Heart left ventricle (tissue), 13 donors: ENCODE measurements around the gene SKIC8.

Experiments used
- POLR2A ChIP-seq, 2 donors: fragments of 450-650 bp; IDR thresholded peaks; one replicate each; pipeline ENCODE4 v1.6.1; 2017; ENCODE audit warnings: antibody characterized with exemption in 2 of 2, mild to moderate bottlenecking in 2 of 2, moderate library complexity in 2 of 2
- TF ChIP-seq, protein P1 (sequence below), 12 donors: fragments of 200-600 bp; sonication (generic) in 4 of 12; IDR thresholded peaks; one replicate each; pipeline versions ENCODE4 v1.5.0 to v1.8.0; 2018 to 2022; ENCODE audit warnings: antibody characterized with exemption in 12 of 12, mild to moderate bottlenecking in 5 of 12
- donor health status: ischemic (EF 13 %, LVEDD 7.1; RV severe dilation, severe dysfunction).
- donor health status: DM: no; HTN: yes; CAD: no.
- donor health status: DM: no; HTN: no; CAD: no.
- donor health status: ischemic (EF 25% LVEDD 6.9; RV normal size, moderate dysfunction).
- donor health status: ischemic (EF 25% LVEDD 5.7; RV mildly dilated, moderate dysfunction).
- donor health status: ischemic (EF 35%, LVEDD 5.7; RV mildly dilated, moderate dysfunction).
- donor health status: nonischemic (EF 11% LVEDD 7.7; RV severe dilation, severe dysfunction).
- donor health status: DM: yes; HTN: yes; CAD: no.
- donor health status: PGD.
- donor health status: ischemic (EF 29% LVEDD 5.4; RV normal size, mild dysfunction).
- donor health status: nonischemic (EF 23%, LVEDD 6.1; RV moderate dilation, normal function).

DNA sequence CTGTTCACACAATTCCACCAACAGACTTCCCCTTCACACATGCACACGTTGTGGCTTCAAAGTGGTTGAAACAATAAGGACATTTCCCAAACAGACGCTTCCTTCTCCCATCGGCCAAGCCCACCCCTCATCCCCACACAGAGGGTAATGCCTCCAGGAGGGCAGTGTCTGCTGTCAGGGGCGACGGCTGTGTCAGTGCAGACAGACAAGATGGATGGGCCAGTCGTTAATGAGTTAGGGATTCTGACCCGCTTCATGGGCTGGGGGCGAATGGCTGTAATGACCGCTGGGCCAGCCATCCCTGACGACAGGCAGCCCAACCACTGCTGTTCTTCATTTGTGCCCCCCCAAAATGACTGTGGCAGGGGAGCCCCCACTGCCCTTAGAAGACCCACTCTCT, 20.2 kb upstream of the SKIC8 start:
- TF ChIP-seq, protein P1, sequence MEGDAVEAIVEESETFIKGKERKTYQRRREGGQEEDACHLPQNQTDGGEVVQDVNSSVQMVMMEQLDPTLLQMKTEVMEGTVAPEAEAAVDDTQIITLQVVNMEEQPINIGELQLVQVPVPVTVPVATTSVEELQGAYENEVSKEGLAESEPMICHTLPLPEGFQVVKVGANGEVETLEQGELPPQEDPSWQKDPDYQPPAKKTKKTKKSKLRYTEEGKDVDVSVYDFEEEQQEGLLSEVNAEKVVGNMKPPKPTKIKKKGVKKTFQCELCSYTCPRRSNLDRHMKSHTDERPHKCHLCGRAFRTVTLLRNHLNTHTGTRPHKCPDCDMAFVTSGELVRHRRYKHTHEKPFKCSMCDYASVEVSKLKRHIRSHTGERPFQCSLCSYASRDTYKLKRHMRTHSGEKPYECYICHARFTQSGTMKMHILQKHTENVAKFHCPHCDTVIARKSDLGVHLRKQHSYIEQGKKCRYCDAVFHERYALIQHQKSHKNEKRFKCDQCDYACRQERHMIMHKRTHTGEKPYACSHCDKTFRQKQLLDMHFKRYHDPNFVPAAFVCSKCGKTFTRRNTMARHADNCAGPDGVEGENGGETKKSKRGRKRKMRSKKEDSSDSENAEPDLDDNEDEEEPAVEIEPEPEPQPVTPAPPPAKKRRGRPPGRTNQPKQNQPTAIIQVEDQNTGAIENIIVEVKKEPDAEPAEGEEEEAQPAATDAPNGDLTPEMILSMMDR (IDR thresholded peaks at IDR 0.05), result no peak
- no peak for TF ChIP-seq POLR2A (IDR thresholded peaks at IDR 0.05)
